ENCODE results near the gene LTBP4. TPM values are rescaled to one million over a fixed set of nuclear protein-coding genes. Genes with fewer than 3 reads are reported as not detected.

LTBP4 gene
- total RNA-seq, 1 donor, result 16.6 TPM

GRCh38 chr19:40625406-40626120 lies 24.4 kb downstream of the LTBP4 start:
- TF ChIP-seq, protein P1, sequence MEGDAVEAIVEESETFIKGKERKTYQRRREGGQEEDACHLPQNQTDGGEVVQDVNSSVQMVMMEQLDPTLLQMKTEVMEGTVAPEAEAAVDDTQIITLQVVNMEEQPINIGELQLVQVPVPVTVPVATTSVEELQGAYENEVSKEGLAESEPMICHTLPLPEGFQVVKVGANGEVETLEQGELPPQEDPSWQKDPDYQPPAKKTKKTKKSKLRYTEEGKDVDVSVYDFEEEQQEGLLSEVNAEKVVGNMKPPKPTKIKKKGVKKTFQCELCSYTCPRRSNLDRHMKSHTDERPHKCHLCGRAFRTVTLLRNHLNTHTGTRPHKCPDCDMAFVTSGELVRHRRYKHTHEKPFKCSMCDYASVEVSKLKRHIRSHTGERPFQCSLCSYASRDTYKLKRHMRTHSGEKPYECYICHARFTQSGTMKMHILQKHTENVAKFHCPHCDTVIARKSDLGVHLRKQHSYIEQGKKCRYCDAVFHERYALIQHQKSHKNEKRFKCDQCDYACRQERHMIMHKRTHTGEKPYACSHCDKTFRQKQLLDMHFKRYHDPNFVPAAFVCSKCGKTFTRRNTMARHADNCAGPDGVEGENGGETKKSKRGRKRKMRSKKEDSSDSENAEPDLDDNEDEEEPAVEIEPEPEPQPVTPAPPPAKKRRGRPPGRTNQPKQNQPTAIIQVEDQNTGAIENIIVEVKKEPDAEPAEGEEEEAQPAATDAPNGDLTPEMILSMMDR (IDR thresholded peaks at IDR 0.05; ENCODE audit: extremely low read depth, low read depth, low read length), result no peak
- Histone ChIP-seq H3K27me3 (ENCODE audit: insufficient read depth, low read length) (no peaks in the 10 kb centered on the region), H3K4me2 (ENCODE audit: insufficient read depth, low read length) (no peak overlapping the region), H3K4me3 (ENCODE audit: insufficient read depth, low read length) (no peak overlapping the region), H3K4me1 (ENCODE audit: insufficient read depth, low read length) (no peaks in the 10 kb centered on the region), H3K36me3 (ENCODE audit: insufficient read depth, low read length) (peaks cover 31% of the 10 kb centered on the region), H3K79me2 (ENCODE audit: insufficient read depth, low read length) (no peaks in the 10 kb centered on the region), H3K9me3 (ENCODE audit: low read depth, low read length) (no peaks in the 10 kb centered on the region), H3K27ac (ENCODE audit: low read depth, low read length) (no peak overlapping the region), H4K20me1 (ENCODE audit: insufficient read depth, low read length) (peaks cover 2% of the 10 kb centered on the region), H2AFZ (ENCODE audit: low read length) (no peak overlapping the region)
- peak; percentile 80 for DNase-seq (ENCODE audit: insufficient read length, low spot score, missing footprints)

GRCh38 chr19:40626918-40627317 lies 25.7 kb downstream of the LTBP4 start:
- TF ChIP-seq, protein P1 (IDR thresholded peaks at IDR 0.05; ENCODE audit: extremely low read depth, low read depth, low read length), result no peak
- Histone ChIP-seq H4K20me1 (ENCODE audit: insufficient read depth, low read length) (peaks cover 2% of the 10 kb centered on the region), H3K4me2 (ENCODE audit: insufficient read depth, low read length) (no peak overlapping the region), H3K36me3 (ENCODE audit: insufficient read depth, low read length) (peaks cover 24% of the 10 kb centered on the region), H3K27me3 (ENCODE audit: insufficient read depth, low read length) (no peaks in the 10 kb centered on the region), H3K9me3 (ENCODE audit: low read depth, low read length) (no peaks in the 10 kb centered on the region), H3K4me1 (ENCODE audit: insufficient read depth, low read length) (no peaks in the 10 kb centered on the region), H3K79me2 (ENCODE audit: insufficient read depth, low read length) (no peaks in the 10 kb centered on the region), H3K4me3 (ENCODE audit: insufficient read depth, low read length) (no peak overlapping the region), H2AFZ (ENCODE audit: low read length) (no peak overlapping the region), H3K27ac (ENCODE audit: low read depth, low read length) (no peak overlapping the region)
- DNase-seq (ENCODE audit: insufficient read length, low spot score, missing footprints), result no peak

DNA sequence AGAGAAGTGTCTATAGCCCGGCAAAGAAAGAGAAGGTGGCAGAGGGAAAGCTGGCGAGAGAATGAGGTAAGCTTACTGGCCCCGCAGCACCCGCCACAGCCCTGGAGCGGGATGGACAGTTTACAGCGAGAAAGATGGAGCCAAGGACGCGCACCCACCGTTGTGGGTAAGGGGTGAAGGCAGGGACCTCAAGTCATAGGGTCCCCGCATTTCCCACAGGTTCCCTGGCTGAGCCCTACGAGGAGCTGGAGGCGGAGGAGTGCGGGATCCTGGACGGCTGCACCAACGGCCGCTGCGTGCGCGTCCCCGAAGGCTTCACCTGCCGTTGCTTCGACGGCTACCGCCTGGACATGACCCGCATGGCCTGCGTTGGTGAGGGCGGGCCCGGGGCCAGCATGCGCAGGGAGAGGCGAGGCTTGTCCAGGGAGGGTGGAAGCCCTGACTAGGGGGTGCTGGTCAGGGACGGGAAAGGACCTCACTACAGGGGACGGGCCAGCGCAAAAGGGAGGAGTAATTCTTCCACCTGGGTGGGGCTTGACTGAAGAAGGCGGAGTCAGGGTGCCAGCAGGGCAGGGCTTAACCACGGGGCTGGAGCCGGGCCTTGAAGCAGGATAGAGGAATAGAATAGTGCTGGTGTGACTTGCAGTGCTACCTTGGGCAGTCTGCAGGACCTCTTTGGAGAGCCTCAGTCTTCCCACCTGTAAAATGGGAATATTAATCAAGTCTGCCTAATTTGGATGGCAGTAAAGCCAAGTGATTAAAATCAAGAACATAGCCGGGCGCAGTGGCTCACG lies 26.5 kb downstream of the LTBP4 start:
- no peaks in the 10 kb centered on the region for H3K9me3 ChIP-seq (ENCODE audit: low read depth, low read length)
- no peaks in the 10 kb centered on the region for H3K79me2 ChIP-seq (ENCODE audit: insufficient read depth, low read length)
- H3K36me3 ChIP-seq (ENCODE audit: insufficient read depth, low read length), result peaks cover 20% of the 10 kb centered on the region
- H3K4me1 ChIP-seq (ENCODE audit: insufficient read depth, low read length), result no peaks in the 10 kb centered on the region
- H3K4me3 ChIP-seq (ENCODE audit: insufficient read depth, low read length), result no peak overlapping the region
- no peak overlapping the region for H3K27ac ChIP-seq (ENCODE audit: low read depth, low read length)
- DNase-seq (ENCODE audit: insufficient read length, low spot score, missing footprints), result peak; percentile 39
- H2AFZ ChIP-seq (ENCODE audit: low read length), result no peak overlapping the region
- H4K20me1 ChIP-seq (ENCODE audit: insufficient read depth, low read length), result peaks cover 2% of the 10 kb centered on the region
- TF ChIP-seq, protein P1 (IDR thresholded peaks at IDR 0.05; ENCODE audit: extremely low read depth, low read depth, low read length), result no peak
- no peaks in the 10 kb centered on the region for H3K27me3 ChIP-seq (ENCODE audit: insufficient read depth, low read length)
- no peak overlapping the region for H3K4me2 ChIP-seq (ENCODE audit: insufficient read depth, low read length)

DNA sequence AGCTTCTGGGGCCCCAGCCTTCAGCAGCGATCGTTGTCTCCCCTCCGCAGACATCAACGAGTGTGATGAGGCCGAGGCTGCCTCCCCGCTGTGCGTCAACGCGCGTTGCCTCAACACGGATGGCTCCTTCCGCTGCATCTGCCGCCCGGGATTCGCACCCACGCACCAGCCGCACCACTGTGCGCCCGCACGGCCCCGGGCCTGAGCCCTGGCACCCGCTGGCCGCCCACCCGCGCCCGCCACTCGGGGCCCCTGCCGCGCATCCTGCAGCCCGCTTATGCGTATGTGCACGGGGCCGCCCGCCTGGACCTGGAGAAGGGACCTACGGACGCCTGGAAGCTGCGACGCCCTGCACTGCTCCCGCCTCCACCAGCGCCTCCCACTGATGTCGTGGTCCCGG lies 28.2 kb downstream of the LTBP4 start:
- Histone ChIP-seq H3K4me3 (ENCODE audit: insufficient read depth, low read length) (no peak overlapping the region), H2AFZ (ENCODE audit: low read length) (no peak overlapping the region), H4K20me1 (ENCODE audit: insufficient read depth, low read length) (no peaks in the 10 kb centered on the region), H3K27me3 (ENCODE audit: insufficient read depth, low read length) (no peaks in the 10 kb centered on the region), H3K4me2 (ENCODE audit: insufficient read depth, low read length) (no peak overlapping the region), H3K36me3 (ENCODE audit: insufficient read depth, low read length) (peaks cover 10% of the 10 kb centered on the region), H3K27ac (ENCODE audit: low read depth, low read length) (no peak overlapping the region), H3K79me2 (ENCODE audit: insufficient read depth, low read length) (no peaks in the 10 kb centered on the region), H3K4me1 (ENCODE audit: insufficient read depth, low read length) (peaks cover 16% of the 10 kb centered on the region), H3K9me3 (ENCODE audit: low read depth, low read length) (no peaks in the 10 kb centered on the region)
- TF ChIP-seq, protein P1 (IDR thresholded peaks at IDR 0.05; ENCODE audit: extremely low read depth, low read depth, low read length), result no peak
- peak; percentile 66 for DNase-seq (ENCODE audit: insufficient read length, low spot score, missing footprints)

Measured in osteoblast (primary cell).